AML-193 (cell line): ENCODE results near the gene PTPRR.

Source experiments
- DNase-seq, 2 experiments: peaks; one replicate each; lab custom pipeline; 2025; lab: John Stamatoyannopoulos, UW

PTPRR gene

DNA sequence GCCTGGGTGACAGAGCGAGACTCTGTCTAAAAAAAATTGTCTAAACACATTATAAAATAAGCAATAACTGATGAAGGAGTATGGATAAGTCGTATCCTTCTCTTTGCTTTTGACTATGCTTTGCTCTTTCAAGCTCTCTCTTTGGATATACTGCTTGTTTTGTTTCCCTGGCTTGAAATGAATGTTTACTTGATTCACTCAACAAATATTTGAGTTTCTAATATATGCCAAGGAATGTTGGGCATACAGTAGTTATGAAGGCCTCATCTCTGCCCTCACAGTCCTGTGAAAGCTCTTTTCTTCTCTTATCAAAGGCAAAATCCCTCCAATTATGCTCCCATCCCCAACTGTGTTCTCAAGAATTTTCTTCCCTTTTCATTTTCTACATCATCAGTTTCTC is 123.5 kb downstream of the PTPRR start:
- DNase-seq = no peak

- DNase-seq = no peak
These were observed 124.9 kb downstream of the PTPRR start for GRCh38 chr12:70795608-70796007.

- no peak for DNase-seq
These were observed 126.4 kb downstream of the PTPRR start for GRCh38 chr12:70794131-70794530.

- no peak for DNase-seq
These were observed 131.8 kb downstream of the PTPRR start for GRCh38 chr12:70788774-70789173.

- no peak for DNase-seq
These were observed 132.9 kb downstream of the PTPRR start for GRCh38 chr12:70787612-70788011.

GRCh38 chr12:70785896-70786295 is 134.6 kb downstream of the PTPRR start:
- no peak for DNase-seq

DNA sequence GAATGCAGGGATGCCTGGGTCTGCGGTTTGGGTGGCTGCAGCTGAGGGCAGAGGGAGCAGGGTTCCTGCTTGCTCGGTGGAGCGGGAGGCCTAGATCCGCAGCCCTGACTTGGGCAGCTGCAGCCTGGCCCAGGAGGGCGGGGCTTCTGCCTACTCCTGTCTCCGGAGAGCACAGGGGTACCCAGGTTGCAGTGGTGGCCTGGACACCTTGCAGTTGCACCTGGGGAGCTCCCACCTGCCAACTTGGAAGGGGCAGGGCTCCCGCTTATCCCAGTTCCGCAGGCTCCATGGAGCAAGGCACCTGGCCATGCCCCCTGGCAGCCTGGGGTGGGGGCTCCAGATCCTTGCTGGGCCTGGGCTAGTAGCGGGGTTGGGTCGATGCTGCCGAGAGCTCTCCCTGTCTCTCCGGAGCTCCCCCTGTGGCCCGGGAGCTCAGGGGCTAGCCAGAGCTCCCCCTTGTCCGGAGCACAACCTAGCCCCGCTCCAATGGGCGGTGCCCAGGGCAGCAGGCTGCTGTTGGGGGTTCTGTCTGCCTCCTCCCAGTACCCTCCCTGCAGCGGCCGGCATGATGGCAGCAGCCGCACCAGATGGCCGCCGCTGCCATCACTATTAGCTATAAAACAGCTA is 136.4 kb downstream of the PTPRR start:
- DNase-seq = no peak

DNA sequence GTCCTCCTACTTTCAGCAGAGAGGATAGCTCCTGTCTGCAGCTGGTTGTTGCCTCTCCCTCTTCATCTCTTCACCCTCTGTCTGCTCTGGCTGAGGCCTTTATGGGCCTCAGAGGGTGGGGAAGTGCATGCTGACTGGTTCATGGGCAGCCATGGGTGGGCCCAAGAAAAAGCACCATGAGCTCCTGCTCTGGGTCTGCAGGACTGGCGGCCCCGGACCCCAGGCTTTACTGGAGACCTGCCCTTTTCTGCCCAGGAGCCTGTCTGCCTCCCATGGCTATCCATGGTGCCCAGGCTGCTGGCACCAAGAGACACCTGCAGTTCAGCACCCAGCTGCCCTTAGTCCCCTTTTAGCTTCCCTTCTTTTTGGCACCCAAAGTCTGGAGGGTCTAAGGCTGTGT is 137.1 kb downstream of the PTPRR start:
- no peak for DNase-seq

- DNase-seq = no peak
These were observed 141.3 kb downstream of the PTPRR start for GRCh38 chr12:70779250-70779649.

DNA sequence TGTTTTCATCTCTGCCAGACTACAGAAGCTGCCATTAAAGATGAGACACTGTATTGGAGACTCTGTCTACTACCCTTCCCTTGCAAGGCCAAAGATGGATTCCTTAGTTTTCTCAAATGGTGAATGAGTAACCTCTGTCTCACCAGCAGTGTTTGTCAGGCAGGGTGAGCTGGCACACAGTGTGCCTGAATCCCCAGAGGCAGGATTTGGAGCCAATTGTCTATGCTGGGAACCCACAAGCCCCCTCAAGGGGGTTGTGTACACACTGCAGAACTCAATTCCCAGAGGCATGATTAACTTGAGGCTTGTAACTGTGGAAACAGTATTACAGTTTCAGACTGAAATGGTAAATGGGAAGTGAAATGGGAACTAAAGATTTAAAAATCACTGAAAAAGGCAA is 146.5 kb downstream of the PTPRR start:
- DNase-seq = no peak

DNA sequence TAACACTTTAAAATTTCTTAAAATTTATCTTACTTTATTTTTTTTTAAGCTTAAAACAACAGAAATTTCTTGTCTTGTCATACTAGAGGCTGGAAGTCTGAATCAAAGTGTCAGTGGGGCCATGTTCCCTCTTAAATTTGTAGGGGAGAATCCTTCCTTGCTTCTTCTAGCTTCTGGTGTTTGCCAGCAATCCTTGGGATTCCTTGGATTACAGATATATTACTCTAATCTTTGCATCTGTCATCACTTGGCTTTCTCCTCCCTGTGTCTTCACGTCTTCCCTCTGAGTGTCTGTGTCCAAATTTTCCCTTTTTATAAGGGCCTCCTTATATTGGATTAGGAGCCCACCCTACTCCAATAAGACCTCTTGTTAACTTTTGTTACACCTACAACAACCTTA is 147.7 kb downstream of the PTPRR start:
- DNase-seq = no peak

GRCh38 chr12:70771581-70771980 is 149.0 kb downstream of the PTPRR start:
- DNase-seq = no peak

- DNase-seq = no peak
These were observed 156.9 kb downstream of the PTPRR start for GRCh38 chr12:70763666-70764065.

GRCh38 chr12:70762000-70762399 is 158.5 kb downstream of the PTPRR start:
- no peak for DNase-seq

- no peak for DNase-seq
These were observed 161.2 kb downstream of the PTPRR start for GRCh38 chr12:70759161-70759918.

GRCh38 chr12:70758494-70758845 is 162.1 kb downstream of the PTPRR start:
- no peak for DNase-seq

DNA sequence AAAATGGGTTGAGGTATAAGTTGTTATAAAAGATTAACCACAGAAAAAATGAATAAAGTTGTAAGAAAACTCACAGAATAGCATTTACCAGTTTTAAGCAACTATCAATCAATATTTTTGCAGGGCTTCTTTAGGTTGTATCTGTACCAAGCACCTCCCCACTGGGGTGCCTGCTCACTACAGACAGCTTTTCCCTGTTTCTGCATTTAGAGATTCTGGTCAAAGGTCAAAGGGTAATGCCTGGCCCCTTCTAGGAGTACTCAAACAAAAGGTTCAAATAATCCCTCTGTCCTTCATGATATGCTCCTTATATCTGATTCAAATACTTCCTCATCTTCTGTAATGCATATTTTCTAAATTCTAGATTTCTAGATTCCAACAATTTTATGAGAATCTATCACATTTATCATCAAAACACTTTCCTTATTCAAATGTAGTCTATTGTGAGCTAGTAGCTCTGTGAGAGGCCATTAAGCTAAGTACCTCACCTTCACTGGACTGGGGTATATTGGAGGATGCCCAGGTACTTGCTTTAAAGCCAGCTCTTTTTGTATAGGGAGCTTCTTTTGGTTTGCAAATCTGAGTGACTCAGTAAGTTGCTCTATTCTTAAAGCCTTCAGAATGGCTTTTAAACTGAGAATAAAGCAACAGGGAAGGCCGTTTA is 162.6 kb downstream of the PTPRR start:
- DNase-seq = no peak

DNA sequence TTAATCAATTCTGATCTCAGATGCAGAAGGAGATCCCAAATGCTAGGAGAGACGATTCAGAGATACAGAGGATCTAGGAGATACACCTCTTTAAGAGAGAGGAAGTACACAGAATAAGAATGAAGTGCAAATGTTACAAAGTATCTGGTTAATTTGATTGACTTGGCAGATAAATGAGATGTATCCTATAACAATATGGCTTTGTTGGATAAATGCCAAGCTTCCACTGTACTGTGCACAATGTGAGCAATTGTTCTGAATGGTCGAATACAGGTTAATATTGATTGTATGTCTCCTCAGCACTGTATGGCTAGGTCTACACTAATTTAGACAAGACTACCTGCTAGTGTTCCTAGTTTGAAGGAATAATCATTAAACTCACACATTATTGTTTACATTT is 163.7 kb downstream of the PTPRR start:
- DNase-seq = no peak

GRCh38 chr12:70756118-70756517 is 164.4 kb downstream of the PTPRR start:
- no peak for DNase-seq

DNA sequence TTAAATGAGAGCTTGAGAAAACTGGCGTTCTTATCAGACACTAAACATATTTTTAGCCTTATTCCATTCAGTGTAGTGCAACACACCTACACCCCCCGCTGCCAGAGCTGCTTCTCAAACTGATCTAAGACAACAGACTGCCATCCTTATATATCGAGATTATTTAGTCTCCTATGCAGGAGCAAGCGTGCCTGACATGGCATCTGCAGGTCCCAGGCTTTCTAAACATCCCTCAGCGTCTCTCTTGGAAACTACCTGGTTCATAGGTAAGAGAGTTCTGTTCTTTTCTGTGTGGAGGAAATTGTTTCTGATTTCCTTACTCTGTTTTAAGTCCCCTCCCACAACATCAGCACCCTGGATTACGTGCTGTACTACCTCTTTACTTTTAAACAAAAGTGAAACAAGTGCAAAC is 166.2 kb downstream of the PTPRR start:
- DNase-seq = no peak

DNA sequence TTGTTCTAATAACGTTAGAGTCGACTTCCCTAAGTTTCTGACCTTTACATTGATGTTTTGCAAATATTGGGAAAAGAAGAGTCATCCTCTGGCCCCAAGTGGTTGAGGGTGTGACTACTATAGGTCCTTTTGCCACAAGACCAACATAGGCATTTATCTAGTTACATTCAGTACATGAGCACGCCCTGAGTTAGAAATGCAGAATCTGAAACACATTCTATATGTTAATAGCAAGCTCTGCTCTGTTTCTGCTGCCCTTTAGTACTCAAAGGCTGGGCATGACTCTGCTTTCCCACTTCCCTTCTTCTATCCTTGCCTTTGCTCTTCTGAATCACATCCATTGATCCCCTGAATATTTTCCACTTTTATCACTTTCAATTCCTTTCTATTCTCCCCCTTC is 168.2 kb downstream of the PTPRR start:
- DNase-seq = no peak

DNA sequence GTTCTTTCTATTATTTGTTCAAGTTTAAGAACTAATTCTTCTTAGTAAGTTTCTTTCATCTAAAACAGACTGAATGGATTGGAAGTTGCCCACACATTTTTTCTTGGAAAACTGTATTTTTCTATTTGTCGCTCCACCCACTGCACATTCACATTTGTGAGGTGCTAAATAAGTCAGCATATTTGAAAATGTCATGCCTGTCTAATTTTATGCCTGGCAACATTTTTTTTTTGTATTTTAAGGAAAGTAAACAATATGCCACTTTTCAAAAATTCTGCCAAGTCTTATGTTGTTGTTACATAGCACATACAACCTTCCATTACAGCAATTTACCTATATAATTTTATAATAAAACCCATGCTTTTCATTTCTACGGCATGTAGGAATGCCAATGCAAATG is 170.6 kb downstream of the PTPRR start:
- DNase-seq = no peak

DNA sequence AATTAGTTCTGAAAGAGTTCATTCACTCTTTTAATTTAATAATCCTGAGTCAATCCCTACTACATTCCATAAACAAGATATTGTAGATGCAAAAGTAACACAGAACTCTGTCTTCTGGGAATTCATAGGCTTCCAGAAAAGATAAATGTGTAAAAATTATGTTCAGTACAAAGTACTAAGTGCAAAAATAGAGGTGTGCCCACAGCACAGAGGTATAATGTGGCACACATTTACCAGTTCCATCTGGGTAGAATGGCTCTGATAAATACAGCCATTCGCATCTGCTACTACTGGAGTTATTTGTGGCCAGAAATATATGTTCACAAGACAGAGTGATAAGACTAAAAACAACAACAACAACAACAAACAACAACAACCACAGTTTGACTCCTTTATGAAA is 171.7 kb downstream of the PTPRR start:
- DNase-seq = no peak
